NT2/D1 (cell line): ENCODE data around the gene RNF44.

Source experiments
- SUZ12 ChIP-seq: IDR thresholded peaks from 2 replicates; pipeline ENCODE4 v1.6.1; 2011; ENCODE audit not compliant: insufficient read length, insufficient read depth; ENCODE audit errors: extremely low read depth
- YY1 ChIP-seq: IDR thresholded peaks from 2 replicates; pipeline ENCODE4 v1.6.1; 2011; ENCODE audit not compliant: insufficient read length, insufficient read depth
- ZNF274 ChIP-seq: IDR thresholded peaks from 2 replicates; pipeline ENCODE4 v1.6.1; 2011; ENCODE audit warnings: mild to moderate bottlenecking, low read depth, low read length

DNA sequence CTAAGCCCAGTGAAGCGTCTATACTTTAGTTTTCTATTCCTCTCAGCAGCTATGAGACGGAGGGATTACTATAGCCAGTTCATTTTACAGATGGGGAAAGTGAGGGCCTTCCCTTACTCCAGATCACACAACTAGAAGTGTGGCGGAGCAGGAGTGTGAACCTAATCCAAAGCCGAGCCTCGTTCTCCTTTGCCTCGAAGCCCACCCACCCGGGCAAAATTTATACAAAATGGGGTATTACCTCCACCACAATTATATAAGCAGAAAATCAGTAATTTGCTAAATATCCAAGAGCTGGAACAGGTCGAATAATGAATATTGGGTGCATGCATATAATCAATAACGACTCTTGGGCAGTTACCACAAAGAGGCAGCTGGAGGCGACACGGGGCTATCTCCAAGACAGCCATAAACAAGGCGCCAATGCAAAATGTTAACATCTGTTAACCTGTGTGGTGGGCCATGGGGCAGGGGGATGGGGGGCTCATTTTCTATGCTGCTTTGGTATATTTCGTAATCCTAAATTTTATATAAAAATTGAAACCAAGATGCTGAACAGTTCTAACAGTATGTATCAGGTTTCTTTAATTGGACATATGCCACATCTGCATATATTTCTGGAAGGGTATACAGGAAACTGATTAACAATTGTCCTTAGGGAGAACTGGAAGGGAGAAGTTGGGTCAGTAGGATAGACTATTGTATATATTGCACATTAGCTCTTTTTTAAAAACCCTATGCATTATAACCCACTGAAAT is 1.2 kb upstream of the RNF44 start:
- TF ChIP-seq SUZ12 = no peak
- no peak for TF ChIP-seq YY1
- no peak for TF ChIP-seq ZNF274
